Measurements from ENCODE around the gene PRAC2.

PRAC2 gene

GRCh38 chr17:48734333-48735061 lies 11.5 kb downstream of the PRAC2 start:
- DNase-seq, result no peak

DNA sequence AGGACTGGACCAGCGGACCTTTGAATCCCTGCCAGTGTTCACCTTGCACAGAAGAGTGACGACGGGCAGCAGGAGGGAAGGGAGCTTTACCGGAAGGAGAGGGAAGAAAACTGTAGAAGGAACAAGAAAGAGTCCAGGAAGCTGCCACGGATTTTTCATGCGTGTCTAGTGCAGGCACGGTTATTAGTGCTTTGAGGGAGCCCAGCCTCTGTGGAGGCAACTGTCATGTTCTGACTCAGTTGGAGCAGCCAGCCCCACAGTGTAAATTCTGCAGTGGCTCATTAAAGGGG lies 12.0 kb downstream of the PRAC2 start:
- DNase-seq, result no peak

GRCh38 chr17:48737330-48738043 lies 14.5 kb downstream of the PRAC2 start:
- no peak for DNase-seq

DNA sequence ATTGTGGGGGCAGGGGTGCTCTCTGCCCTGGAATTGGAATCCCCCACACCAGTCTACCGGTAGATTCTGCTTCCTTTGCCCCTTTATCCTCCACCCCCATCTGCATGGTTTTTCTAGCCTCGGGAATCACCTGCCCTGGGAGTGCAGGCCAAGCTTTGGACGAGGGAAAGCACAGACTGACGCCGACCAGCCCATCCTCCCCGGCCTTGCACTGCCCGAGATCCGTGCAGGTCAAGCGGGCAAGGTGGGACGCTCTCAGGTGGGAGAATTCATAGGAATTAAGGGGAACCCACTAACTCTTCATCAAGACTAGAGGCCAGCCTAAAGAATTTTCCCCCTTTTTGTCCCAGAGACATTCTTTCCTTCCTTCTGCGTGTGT lies 15.4 kb downstream of the PRAC2 start:
- no peak for DNase-seq

DNA sequence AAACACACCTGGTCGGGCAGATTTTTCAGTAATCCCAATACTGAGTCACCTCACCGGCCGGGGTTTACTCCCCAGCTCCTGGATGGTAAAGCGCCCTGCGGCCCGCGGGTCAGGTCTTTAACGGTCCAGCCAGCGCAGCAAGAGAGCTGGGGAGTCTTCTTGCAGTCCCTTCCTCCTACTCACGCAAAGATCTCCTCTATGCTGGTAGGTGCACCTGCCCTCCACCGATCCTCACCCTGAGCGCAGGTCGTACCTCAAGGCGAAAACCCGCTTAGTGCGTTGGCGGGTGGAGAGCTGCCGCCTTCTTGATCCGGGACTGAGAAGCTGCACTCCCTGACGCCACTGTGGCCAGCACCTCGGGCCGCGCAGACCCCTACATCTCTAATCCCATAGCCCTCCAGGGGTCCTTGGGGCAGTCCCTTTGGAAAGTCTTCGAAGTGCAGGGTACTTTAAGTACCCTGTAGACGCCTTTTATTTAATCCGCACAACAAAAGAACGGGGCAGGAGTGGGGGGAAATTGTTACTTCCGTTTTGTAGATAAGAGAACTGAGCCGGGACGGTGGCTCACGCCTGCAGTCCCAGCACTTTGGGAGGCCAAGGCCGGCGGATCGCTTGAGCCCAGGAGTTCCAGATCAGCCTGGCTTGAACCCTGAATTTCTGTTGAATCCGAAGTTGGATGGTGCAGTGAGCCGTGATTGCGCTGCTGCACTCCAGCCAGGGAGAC lies 16.0 kb downstream of the PRAC2 start:
- no peak for DNase-seq

DNA sequence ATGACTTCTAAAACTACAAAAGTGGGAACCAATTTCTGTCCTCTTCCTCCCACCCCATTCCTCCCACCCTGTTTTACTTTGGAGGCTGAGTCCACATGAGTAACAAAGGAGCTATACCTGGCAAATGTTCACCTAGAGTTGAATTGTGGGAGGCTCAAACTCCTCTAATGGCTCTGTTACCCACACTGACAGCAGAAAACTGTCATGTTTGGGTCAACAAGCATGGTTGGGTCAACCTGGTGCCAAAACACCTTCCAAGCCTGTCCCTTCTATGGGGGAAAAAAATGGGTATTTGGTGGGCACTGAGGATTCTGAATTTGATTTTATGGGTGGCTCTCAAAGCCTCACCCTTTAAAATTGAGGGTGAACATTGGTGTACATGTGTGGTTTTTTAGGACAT lies 17.6 kb downstream of the PRAC2 start:
- no peak for DNase-seq

GRCh38 chr17:48745381-48746275 lies 22.6 kb downstream of the PRAC2 start:
- DNase-seq, result no peak

DNA sequence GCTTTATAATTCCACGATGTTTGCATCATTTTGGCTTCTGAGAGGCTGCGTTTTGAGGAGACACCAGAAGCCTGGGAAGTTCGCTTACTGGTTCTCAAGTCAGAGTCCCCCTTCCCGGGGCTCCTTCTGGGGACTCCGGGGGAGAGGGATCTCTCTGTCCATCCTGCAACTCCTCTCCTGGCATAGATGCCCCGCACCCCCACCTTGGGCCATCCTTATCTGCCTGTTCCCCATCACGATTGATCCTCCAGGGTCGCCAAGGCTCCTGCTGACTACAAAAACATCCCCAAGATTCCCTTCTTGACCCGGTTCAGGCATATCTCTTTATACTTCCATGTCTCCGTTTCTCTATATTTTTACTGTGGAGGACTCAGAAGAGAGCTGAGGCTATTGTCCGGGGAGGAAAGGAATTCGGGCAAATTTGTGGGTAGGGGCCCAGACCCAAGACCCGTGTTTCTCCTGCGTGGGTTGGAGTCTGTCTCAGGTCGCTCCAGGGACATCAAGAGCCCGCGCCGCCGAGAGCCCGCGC lies 24.0 kb downstream of the PRAC2 start:
- no peak for DNase-seq

GRCh38 chr17:48747445-48748363 lies 24.7 kb downstream of the PRAC2 start:
- DNase-seq, result no peak

DNA sequence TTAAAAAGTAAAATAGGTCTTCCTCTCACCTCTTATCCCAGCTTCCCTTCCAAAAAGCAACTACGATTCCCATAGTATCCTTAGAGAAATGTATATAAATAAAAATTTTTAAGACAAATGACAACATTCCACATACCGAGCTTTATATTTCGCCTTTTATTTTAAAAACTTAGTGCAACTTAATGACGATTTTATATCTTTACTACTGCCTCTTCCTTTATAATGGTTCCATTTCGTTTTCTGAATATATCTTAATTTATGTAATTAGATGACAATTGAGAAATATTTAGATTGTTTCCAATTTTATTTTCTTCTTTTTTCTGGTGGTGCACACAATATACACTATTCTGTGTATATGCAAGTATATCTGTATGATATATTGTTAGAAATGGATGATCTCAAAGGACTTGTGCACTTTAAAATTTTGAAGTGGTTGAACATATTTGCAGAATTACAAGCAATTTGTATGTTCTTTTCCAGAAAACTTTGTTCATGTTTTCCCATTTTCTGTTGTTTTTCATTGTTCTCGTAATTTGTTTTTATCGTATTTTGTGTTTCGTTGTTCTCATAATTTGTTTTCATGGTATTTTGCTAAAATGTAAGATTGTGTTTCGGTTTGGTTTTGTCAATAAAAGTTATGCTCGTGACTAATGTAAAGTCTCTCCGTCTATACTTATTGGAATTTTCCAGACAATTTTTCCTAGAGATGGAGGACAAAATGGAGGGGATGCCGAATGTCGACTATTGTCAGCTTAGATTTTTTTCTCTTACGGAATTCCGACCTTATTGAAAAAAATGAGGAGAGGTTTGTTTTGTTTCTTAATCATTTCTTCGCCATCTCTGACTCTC lies 26.0 kb downstream of the PRAC2 start:
- DNase-seq, result no peak

DNA sequence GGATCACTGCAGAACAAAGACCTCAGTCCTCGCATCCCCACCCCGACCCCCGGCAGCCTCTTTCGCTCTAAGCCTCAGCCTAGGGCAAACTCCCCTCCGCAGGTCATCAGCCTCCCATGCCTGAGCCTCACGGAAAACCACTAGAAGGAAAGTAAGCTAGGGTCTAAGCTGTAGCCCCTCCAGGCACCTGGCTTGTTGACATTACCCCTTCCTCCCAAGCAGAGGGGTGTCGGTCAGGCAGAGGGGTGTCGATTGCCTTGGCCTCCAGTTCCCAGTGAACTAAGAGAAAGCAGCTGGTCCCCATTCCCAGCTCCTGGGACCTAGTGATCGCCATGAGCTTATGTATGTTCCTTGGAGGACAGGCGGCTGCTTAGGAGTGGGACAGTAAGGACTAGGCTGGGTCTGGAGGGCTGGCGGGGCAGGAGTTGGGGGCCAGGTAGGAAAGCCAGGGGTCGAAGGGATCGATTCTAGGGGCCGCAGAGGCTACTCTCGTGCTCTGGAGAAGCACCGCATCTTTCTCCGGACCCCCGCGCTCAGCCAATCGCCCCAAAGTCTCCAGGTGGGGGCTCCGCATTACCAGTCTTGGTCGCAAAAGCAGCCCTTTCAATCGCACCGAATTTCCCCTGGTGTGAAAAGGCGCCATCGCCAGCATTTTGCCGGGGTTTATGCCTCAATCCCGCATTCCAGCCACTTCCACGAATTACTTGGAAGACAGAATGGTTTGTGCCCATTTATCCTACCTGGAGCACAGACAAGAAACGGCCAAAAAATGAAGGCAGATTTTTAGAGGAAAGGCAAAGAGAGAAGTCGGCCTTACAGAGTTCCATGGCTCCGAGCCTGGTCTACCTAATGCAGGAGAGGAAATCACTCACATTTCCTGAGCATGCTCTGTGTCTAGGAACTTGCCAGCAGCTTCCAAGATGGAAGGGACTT lies 26.9 kb downstream of the PRAC2 start:
- no peak for DNase-seq

DNA sequence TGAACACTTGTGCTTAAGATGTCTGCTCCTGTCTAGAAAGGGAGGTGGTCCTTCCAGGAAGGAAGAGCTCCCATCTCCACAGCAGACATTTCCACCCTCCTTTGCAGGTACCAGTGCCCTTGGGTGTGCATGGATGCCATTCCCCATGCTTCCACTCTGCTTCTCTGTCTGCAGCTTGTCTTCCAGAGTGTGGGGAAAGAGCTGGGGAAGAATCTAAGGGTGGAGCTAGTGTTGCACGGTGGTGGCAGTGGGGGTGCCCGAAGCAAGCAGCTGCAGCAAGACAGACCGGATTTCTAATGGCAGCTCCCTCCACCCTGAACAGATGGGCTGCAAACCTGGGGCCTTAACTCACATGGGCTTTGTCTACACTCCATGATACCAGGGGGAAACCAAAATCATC lies 28.2 kb downstream of the PRAC2 start:
- DNase-seq, result no peak

GRCh38 chr17:48751733-48752398 lies 28.9 kb downstream of the PRAC2 start:
- DNase-seq, result no peak

GRCh38 chr17:48752399-48753288 lies 29.7 kb downstream of the PRAC2 start:
- DNase-seq, result no peak

GRCh38 chr17:48753794-48754499 lies 31.0 kb downstream of the PRAC2 start:
- no peak for DNase-seq

GRCh38 chr17:48754500-48755261 lies 31.7 kb downstream of the PRAC2 start:
- DNase-seq, result no peak

DNA sequence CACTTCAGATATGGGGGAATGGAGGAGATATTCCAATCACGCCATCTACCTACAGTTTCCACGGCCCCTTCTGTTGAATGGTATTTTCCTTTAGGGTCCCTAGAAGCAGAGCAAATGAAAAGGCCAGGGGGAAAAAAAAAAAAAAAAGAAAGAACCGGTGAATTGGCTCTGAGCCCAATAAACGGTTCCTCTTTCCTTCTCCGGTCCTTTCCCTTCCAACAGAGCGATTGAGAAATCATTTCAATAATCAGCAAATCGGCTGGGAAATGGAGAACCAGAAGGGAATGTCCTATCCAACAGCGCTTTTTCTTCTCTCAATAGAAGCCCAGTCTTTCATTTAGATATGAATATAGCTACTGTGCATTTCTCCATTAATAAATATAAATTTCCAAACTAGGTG lies 32.4 kb downstream of the PRAC2 start:
- no peak for DNase-seq

All from stimulated activated CD8-positive, alpha-beta memory T cell treated with anti-CD3 and anti-CD28 coated beads, Interleukin-4, amount 100 ng/mL, for 48 hours (primary cell).